OCI-LY1 (cell line): ENCODE measurements around the gene CBX4.

Source experiments
- H2AFZ ChIP-seq: fragments of 200-600 bp; sonication (generic), shearing (Covaris generic); 2 replicates; pipeline ENCODE4 v1.6.0; 2014; ENCODE audit warnings: antibody characterized with exemption, mild to moderate bottlenecking, low read length
- H3F3A ChIP-seq: fragments of 200-600 bp; sonication (generic), shearing (Covaris generic); 2 replicates; pipeline ENCODE4 v1.6.0; 2014; ENCODE audit warnings: mild to moderate bottlenecking, antibody characterized with exemption, low read length, moderate library complexity; ENCODE audit not compliant: insufficient read depth
- H3K27ac ChIP-seq: fragments of 200-600 bp; sonication (generic); 2 replicates; pipeline ENCODE4 v1.5.1; 2014; ENCODE audit warnings: low read length, mixed run types, mild to moderate bottlenecking, low read depth; ENCODE audit not compliant: poor library complexity, severe bottlenecking
- H3K27me3 ChIP-seq: fragments of 200-600 bp; sonication (generic); 2 replicates; pipeline ENCODE4 v1.6.0; 2014; ENCODE audit warnings: antibody characterized with exemption, mild to moderate bottlenecking, low read length, moderate library complexity; ENCODE audit not compliant: insufficient read depth
- H3K36me3 ChIP-seq: fragments of 200-600 bp; sonication (generic); 2 replicates; pipeline ENCODE4 v1.6.1; 2014; ENCODE audit warnings: mild to moderate bottlenecking, antibody characterized with exemption, low read length, moderate library complexity, mixed read lengths; ENCODE audit not compliant: insufficient read depth
- H3K4me1 ChIP-seq: fragments of 200-600 bp; sonication (generic); 2 replicates; pipeline ENCODE4 v1.5.1; 2014; ENCODE audit warnings: mild to moderate bottlenecking, low read length, moderate library complexity; ENCODE audit not compliant: insufficient read depth, severe bottlenecking
- H3K4me2 ChIP-seq: fragments of 200-600 bp; sonication (generic), shearing (Covaris generic); 2 replicates; pipeline ENCODE4 v1.6.1; 2014; ENCODE audit warnings: low read length
- H3K4me3 ChIP-seq: fragments of 200-600 bp; sonication (generic); 2 replicates; pipeline ENCODE4 v1.5.1; 2014; ENCODE audit warnings: low read length, low read depth, mild to moderate bottlenecking, mixed read lengths; ENCODE audit not compliant: poor library complexity, severe bottlenecking
- H3K79me2 ChIP-seq: fragments of 200-600 bp; shearing (Covaris generic); 2 replicates; pipeline ENCODE4 v1.6.1; 2016; ENCODE audit warnings: mixed run types, low read length, mixed read lengths; ENCODE audit not compliant: insufficient read depth
- H3K9ac ChIP-seq: fragments of 200-600 bp; sonication (generic), shearing (Covaris generic); 2 replicates; pipeline ENCODE4 v1.6.1; 2014; ENCODE audit warnings: mild to moderate bottlenecking, low read length, mixed read lengths
- H3K9me2 ChIP-seq: fragments of 200-600 bp; sonication (generic), shearing (Covaris generic); 2 replicates; pipeline ENCODE4 v1.6.1; 2014; ENCODE audit warnings: low read depth, mild to moderate bottlenecking, low read length, mixed read lengths
- H3K9me3 ChIP-seq: fragments of 200-600 bp; shearing (Covaris generic); 2 replicates; pipeline ENCODE4 v1.6.1; 2014; ENCODE audit warnings: low read length, mixed read lengths
- H4K20me1 ChIP-seq: fragments of 200-600 bp; sonication (generic), shearing (Covaris generic); 2 replicates; pipeline ENCODE4 v1.6.0; 2016; ENCODE audit warnings: mild to moderate bottlenecking, low read length; ENCODE audit not compliant: insufficient read depth
- EZH2 ChIP-seq: fragments of 200-600 bp; sonication (generic), shearing (Covaris generic); IDR thresholded peaks from 2 replicates; pipeline ENCODE4 v1.8.0; 2017; ENCODE audit warnings: borderline replicate concordance, mixed run types, mild to moderate bottlenecking, antibody characterized with exemption, low read length, moderate library complexity, mixed read lengths
- TF ChIP-seq, protein P1 (sequence below): fragments of 200-600 bp; sonication (generic), shearing (Covaris generic); IDR thresholded peaks from 2 replicates; pipeline ENCODE4 v1.5.1; 2017; ENCODE audit warnings: mild to moderate bottlenecking, antibody characterized with exemption, low read length, moderate library complexity, mixed read lengths

Gene CBX4

DNA sequence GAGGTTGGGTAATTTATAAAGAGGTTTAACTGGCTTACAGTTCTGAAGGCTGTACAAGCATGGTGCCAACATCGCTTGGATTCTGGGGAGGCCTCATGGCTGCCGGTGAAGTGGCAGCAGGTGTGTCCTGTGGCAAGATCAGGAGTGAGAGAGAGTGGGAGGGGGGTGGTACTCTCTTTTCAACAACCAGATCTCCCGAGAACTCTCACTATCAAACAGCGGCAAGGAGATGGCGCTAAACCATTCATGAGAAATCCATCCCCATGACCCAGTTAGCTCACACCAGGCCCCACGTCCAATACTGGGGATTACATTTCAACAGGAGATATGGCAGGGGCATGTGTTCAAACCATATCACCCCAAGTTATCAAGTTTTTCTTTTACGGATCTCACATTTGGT is 44.0 kb upstream of the CBX4 start:
- H3K27me3 ChIP-seq: peaks cover 8% of the 10 kb centered on the region
- H3K4me1 ChIP-seq: no peaks in the 10 kb centered on the region
- no peak overlapping the region for H2AFZ ChIP-seq
- no peaks in the 10 kb centered on the region for H3K79me2 ChIP-seq
- H3K4me2 ChIP-seq: no peak overlapping the region
- TF ChIP-seq, protein P1, sequence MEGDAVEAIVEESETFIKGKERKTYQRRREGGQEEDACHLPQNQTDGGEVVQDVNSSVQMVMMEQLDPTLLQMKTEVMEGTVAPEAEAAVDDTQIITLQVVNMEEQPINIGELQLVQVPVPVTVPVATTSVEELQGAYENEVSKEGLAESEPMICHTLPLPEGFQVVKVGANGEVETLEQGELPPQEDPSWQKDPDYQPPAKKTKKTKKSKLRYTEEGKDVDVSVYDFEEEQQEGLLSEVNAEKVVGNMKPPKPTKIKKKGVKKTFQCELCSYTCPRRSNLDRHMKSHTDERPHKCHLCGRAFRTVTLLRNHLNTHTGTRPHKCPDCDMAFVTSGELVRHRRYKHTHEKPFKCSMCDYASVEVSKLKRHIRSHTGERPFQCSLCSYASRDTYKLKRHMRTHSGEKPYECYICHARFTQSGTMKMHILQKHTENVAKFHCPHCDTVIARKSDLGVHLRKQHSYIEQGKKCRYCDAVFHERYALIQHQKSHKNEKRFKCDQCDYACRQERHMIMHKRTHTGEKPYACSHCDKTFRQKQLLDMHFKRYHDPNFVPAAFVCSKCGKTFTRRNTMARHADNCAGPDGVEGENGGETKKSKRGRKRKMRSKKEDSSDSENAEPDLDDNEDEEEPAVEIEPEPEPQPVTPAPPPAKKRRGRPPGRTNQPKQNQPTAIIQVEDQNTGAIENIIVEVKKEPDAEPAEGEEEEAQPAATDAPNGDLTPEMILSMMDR: no peak
- TF ChIP-seq EZH2: no peak
- no peaks in the 10 kb centered on the region for H4K20me1 ChIP-seq
- no peaks in the 10 kb centered on the region for H3K36me3 ChIP-seq
- no peak overlapping the region for H3K9ac ChIP-seq
- no peaks in the 10 kb centered on the region for H3F3A ChIP-seq
- no peaks in the 10 kb centered on the region for H3K9me3 ChIP-seq
- H3K27ac ChIP-seq: no peak overlapping the region
- no peaks in the 10 kb centered on the region for H3K9me2 ChIP-seq
- no peak overlapping the region for H3K4me3 ChIP-seq

GRCh38 chr17:79878329-79878947 is 39.2 kb upstream of the CBX4 start:
- Histone ChIP-seq H2AFZ (no peak overlapping the region), H3K9ac (no peak overlapping the region), H4K20me1 (no peaks in the 10 kb centered on the region), H3K79me2 (no peaks in the 10 kb centered on the region), H3K9me3 (no peaks in the 10 kb centered on the region), H3F3A (no peaks in the 10 kb centered on the region), H3K4me3 (no peak overlapping the region), H3K27ac (no peak overlapping the region), H3K4me1 (no peaks in the 10 kb centered on the region), H3K9me2 (no peaks in the 10 kb centered on the region), H3K4me2 (no peak overlapping the region), H3K27me3 (peaks cover 4% of the 10 kb centered on the region; the same call in 1 of the 2 replicates), H3K36me3 (no peaks in the 10 kb centered on the region)
- TF ChIP-seq EZH2: no peak
- TF ChIP-seq, protein P1: no peak

- no peak overlapping the region for H3K27ac ChIP-seq
- H3K79me2 ChIP-seq: no peaks in the 10 kb centered on the region
- TF ChIP-seq, protein P1: no peak
- H3K9me3 ChIP-seq: no peaks in the 10 kb centered on the region
- no peaks in the 10 kb centered on the region for H3K36me3 ChIP-seq
- H3K27me3 ChIP-seq: no peaks in the 10 kb centered on the region
- no peak overlapping the region for H2AFZ ChIP-seq
- no peak overlapping the region for H3K4me2 ChIP-seq
- no peaks in the 10 kb centered on the region for H3K9me2 ChIP-seq
- H3K4me1 ChIP-seq: no peaks in the 10 kb centered on the region
- H3K9ac ChIP-seq: no peak overlapping the region
- H3F3A ChIP-seq: no peaks in the 10 kb centered on the region
- no peak overlapping the region for H3K4me3 ChIP-seq
- H4K20me1 ChIP-seq: no peaks in the 10 kb centered on the region
Observed at GRCh38 chr17:79877041-79877440, 37.8 kb upstream of the CBX4 start.
